GM18526 (cell line): ENCODE measurements around the gene PPP1R13B.

Experiments
- POLR2A ChIP-seq: IDR thresholded peaks from 3 replicates; pipeline ENCODE4 v1.6.1; 2011; ENCODE audit not compliant: insufficient read length; ENCODE audit errors: extremely low read depth

PPP1R13B gene

GRCh38 chr14:103696466-103697071 is 150.8 kb downstream of the PPP1R13B start:
- TF ChIP-seq POLR2A, result no peak

GRCh38 chr14:103696070-103696402 is 151.3 kb downstream of the PPP1R13B start:
- TF ChIP-seq POLR2A, result no peak

GRCh38 chr14:103695296-103696069 is 151.9 kb downstream of the PPP1R13B start:
- TF ChIP-seq POLR2A, result no peak

GRCh38 chr14:103694572-103695026 is 152.8 kb downstream of the PPP1R13B start:
- TF ChIP-seq POLR2A, result no peak

- no peak for TF ChIP-seq POLR2A
Observed at GRCh38 chr14:103693515-103693914, 153.9 kb downstream of the PPP1R13B start.

GRCh38 chr14:103692871-103693270 is 154.5 kb downstream of the PPP1R13B start:
- no peak for TF ChIP-seq POLR2A

- TF ChIP-seq POLR2A, result no peak
Observed at GRCh38 chr14:103692159-103692558, 155.2 kb downstream of the PPP1R13B start.

GRCh38 chr14:103690332-103690731 is 157.0 kb downstream of the PPP1R13B start:
- TF ChIP-seq POLR2A, result no peak

- TF ChIP-seq POLR2A, result no peak
Observed at GRCh38 chr14:103688906-103689902, 158.2 kb downstream of the PPP1R13B start.

- no peak for TF ChIP-seq POLR2A
Observed at GRCh38 chr14:103688441-103688840, 158.9 kb downstream of the PPP1R13B start.

GRCh38 chr14:103687712-103688111 is 159.7 kb downstream of the PPP1R13B start:
- no peak for TF ChIP-seq POLR2A

GRCh38 chr14:103686831-103687485 is 160.4 kb downstream of the PPP1R13B start:
- TF ChIP-seq POLR2A, result no peak

GRCh38 chr14:103685276-103686211 is 161.8 kb downstream of the PPP1R13B start:
- no peak for TF ChIP-seq POLR2A

GRCh38 chr14:103684871-103685270 is 162.5 kb downstream of the PPP1R13B start:
- no peak for TF ChIP-seq POLR2A
